Effector memory CD4-positive, alpha-beta T cell (primary cell): ENCODE data around the gene PLEKHA4.
"Not testable (repeated sequence)": the region's sequence is repeated elsewhere in the genome, so short reads cannot be mapped to it uniquely, and the experiment has no call there.

Source experiments
- DNase-seq, 3 donors: peaks; one replicate each; pipeline ENCODE4 v3.0.0-alpha.2; 2020
- H3K27ac ChIP-seq: 2 replicates; pipeline ENCODE4 v1.7.0; 2013; ENCODE audit warnings: mild to moderate bottlenecking, low read length, moderate library complexity; ENCODE audit not compliant: insufficient read depth, poor library complexity, severe bottlenecking
- H3K27me3 ChIP-seq: replicated peaks from 2 replicates; pipeline ENCODE4 v1.7.0; 2013; ENCODE audit warnings: mild to moderate bottlenecking, low read length; ENCODE audit not compliant: insufficient read depth, control insufficient read depth, poor library complexity, severe bottlenecking
- H3K36me3 ChIP-seq: 2 replicates; pipeline ENCODE4 v1.7.0; 2013; ENCODE audit warnings: mild to moderate bottlenecking, low read length, moderate library complexity; ENCODE audit not compliant: control insufficient read depth, insufficient read depth
- H3K4me1 ChIP-seq: 2 replicates; pipeline ENCODE4 v1.7.0; 2013; ENCODE audit warnings: low read length, mild to moderate bottlenecking; ENCODE audit not compliant: control insufficient read depth, insufficient read depth, poor library complexity, severe bottlenecking
- H3K4me3 ChIP-seq: 2 replicates; pipeline ENCODE4 v1.7.0; 2013; ENCODE audit warnings: low read length, low read depth, mild to moderate bottlenecking; ENCODE audit not compliant: insufficient read depth, poor library complexity, severe bottlenecking
- H3K9me3 ChIP-seq: 2 replicates; pipeline ENCODE4 v1.7.0; 2013; ENCODE audit warnings: mild to moderate bottlenecking, low read length, moderate library complexity; ENCODE audit not compliant: control insufficient read depth

PLEKHA4 gene

GRCh38 chr19:48799358-48800300 is 68.8 kb downstream of the PLEKHA4 start:
- no peak for DNase-seq
- H3K36me3 ChIP-seq, result no peaks in the 10 kb centered on the region
- H3K4me3 ChIP-seq, result no peak overlapping the region
- peaks cover 3% of the 10 kb centered on the region for H3K4me1 ChIP-seq
- no peak overlapping the region for H3K27ac ChIP-seq
- H3K27me3 ChIP-seq, result no peaks in the 10 kb centered on the region
- H3K9me3 ChIP-seq, result no peaks in the 10 kb centered on the region

GRCh38 chr19:48798937-48799336 is 69.5 kb downstream of the PLEKHA4 start:
- Histone ChIP-seq H3K36me3 (no peaks in the 10 kb centered on the region), H3K4me3 (no peak overlapping the region), H3K4me1 (peaks cover 3% of the 10 kb centered on the region), H3K27me3 (no peaks in the 10 kb centered on the region), H3K27ac (no peak overlapping the region), H3K9me3 (no peaks in the 10 kb centered on the region)
- DNase-seq, result no peak

GRCh38 chr19:48797103-48797502 is 71.3 kb downstream of the PLEKHA4 start:
- H3K4me1 ChIP-seq, result peaks cover 3% of the 10 kb centered on the region
- no peak overlapping the region for H3K4me3 ChIP-seq
- H3K27ac ChIP-seq, result no peak overlapping the region
- no peaks in the 10 kb centered on the region for H3K27me3 ChIP-seq
- no peaks in the 10 kb centered on the region for H3K9me3 ChIP-seq
- H3K36me3 ChIP-seq, result no peaks in the 10 kb centered on the region
- no peak for DNase-seq

GRCh38 chr19:48796298-48797083 is 71.9 kb downstream of the PLEKHA4 start:
- no peak overlapping the region for H3K27ac ChIP-seq
- no peaks in the 10 kb centered on the region for H3K9me3 ChIP-seq
- H3K27me3 ChIP-seq, result no peaks in the 10 kb centered on the region
- H3K4me3 ChIP-seq, result no peak overlapping the region
- no peak for DNase-seq
- no peaks in the 10 kb centered on the region for H3K36me3 ChIP-seq
- H3K4me1 ChIP-seq, result peaks cover 3% of the 10 kb centered on the region

GRCh38 chr19:48795685-48796070 is 72.7 kb downstream of the PLEKHA4 start:
- H3K4me1 ChIP-seq, result peaks cover 3% of the 10 kb centered on the region
- H3K27me3 ChIP-seq, result no peaks in the 10 kb centered on the region
- no peak for DNase-seq
- peak overlapping the region; percentile 65 for H3K27ac ChIP-seq
- H3K4me3 ChIP-seq, result no peak overlapping the region
- no peaks in the 10 kb centered on the region for H3K9me3 ChIP-seq
- H3K36me3 ChIP-seq, result no peaks in the 10 kb centered on the region

- Histone ChIP-seq H3K27me3 (no peaks in the 10 kb centered on the region), H3K9me3 (no peaks in the 10 kb centered on the region), H3K36me3 (no peaks in the 10 kb centered on the region), H3K4me1 (peaks cover 3% of the 10 kb centered on the region), H3K4me3 (peak overlapping the region; percentile 52), H3K27ac (peak overlapping the region; percentile 65)
- peak; percentile 69 to 79 (median 78) for DNase-seq
Observed at GRCh38 chr19:48795055-48795684, 73.2 kb downstream of the PLEKHA4 start.

GRCh38 chr19:48794291-48794690 is 74.1 kb downstream of the PLEKHA4 start:
- DNase-seq, result no peak
- Histone ChIP-seq H3K4me3 (no peak overlapping the region), H3K9me3 (no peaks in the 10 kb centered on the region), H3K36me3 (no peaks in the 10 kb centered on the region), H3K4me1 (peaks cover 3% of the 10 kb centered on the region), H3K27me3 (no peaks in the 10 kb centered on the region), H3K27ac (no peak overlapping the region)

GRCh38 chr19:48793271-48793670 is 75.1 kb downstream of the PLEKHA4 start:
- no peak overlapping the region for H3K4me3 ChIP-seq
- H3K36me3 ChIP-seq, result no peaks in the 10 kb centered on the region
- H3K27ac ChIP-seq, result no peak overlapping the region
- peaks cover 3% of the 10 kb centered on the region for H3K4me1 ChIP-seq
- no peak for DNase-seq
- H3K9me3 ChIP-seq, result no peaks in the 10 kb centered on the region
- no peaks in the 10 kb centered on the region for H3K27me3 ChIP-seq

- not testable (repeated sequence) for H3K9me3 ChIP-seq, H3K27me3 ChIP-seq, H3K4me1 ChIP-seq, H3K36me3 ChIP-seq, H3K4me3 ChIP-seq, H3K27ac ChIP-seq, DNase-seq
Observed at GRCh38 chr19:48787331-48787730, 81.1 kb downstream of the PLEKHA4 start.
